Endothelial cell of hepatic sinusoid (primary cell): Measurements from ENCODE around the gene RNU6-9.

Experiments
- in situ Hi-C: cut with HindIII; loops from 2 replicates; pipeline ENCODE4 v1.10.0; 2017; ENCODE audit warnings: low sequenced_read_pairs

Gene RNU6-9

GRCh38 chr19:896434-896833 is 3.1 kb downstream of the RNU6-9 start:
- in situ Hi-C loops: no loop called here

GRCh38 chr19:896999-897398 is 3.7 kb downstream of the RNU6-9 start:
- in situ Hi-C loops: no loop called here

GRCh38 chr19:897442-898039 is 4.3 kb downstream of the RNU6-9 start:
- in situ Hi-C loops: no loop called here

- in situ Hi-C loops: no loop called here
Observed at GRCh38 chr19:898663-899062, 5.4 kb downstream of the RNU6-9 start.

GRCh38 chr19:899336-900042 is 6.2 kb downstream of the RNU6-9 start:
- in situ Hi-C loops: no loop called here

- in situ Hi-C loops: no loop called here
Observed at GRCh38 chr19:900043-900301, 6.7 kb downstream of the RNU6-9 start.

GRCh38 chr19:900302-901111 is 7.2 kb downstream of the RNU6-9 start:
- in situ Hi-C loops: no loop called here

- in situ Hi-C loops: no loop called here
Observed at GRCh38 chr19:901216-902092, 8.2 kb downstream of the RNU6-9 start.

- in situ Hi-C loops: no loop called here
Observed at GRCh38 chr19:902093-902370, 8.7 kb downstream of the RNU6-9 start.

GRCh38 chr19:902446-903226 is 9.4 kb downstream of the RNU6-9 start:
- in situ Hi-C loops: no loop called here

- in situ Hi-C loops: no loop called here
Observed at GRCh38 chr19:903266-903797, 10.0 kb downstream of the RNU6-9 start.

GRCh38 chr19:904545-904944 is 11.3 kb downstream of the RNU6-9 start:
- in situ Hi-C loops: no loop called here

- in situ Hi-C loops: no loop called here
Observed at GRCh38 chr19:906480-906879, 13.2 kb downstream of the RNU6-9 start.

GRCh38 chr19:907183-907853 is 14.0 kb downstream of the RNU6-9 start:
- in situ Hi-C loops: no loop called here

GRCh38 chr19:911197-912033 is 18.1 kb downstream of the RNU6-9 start:
- in situ Hi-C loops: no loop called here

GRCh38 chr19:912181-913079 is 19.1 kb downstream of the RNU6-9 start:
- in situ Hi-C loops: no loop called here

GRCh38 chr19:913080-913748 is 19.9 kb downstream of the RNU6-9 start, which contains the start of gene R3HDM4:
Gene R3HDM4 (minus strand): TSS chr19:913219. CDS start chr19:913157, 62 bp downstream.
- in situ Hi-C loops: no loop called here
